SK-N-SH treated with all-trans-retinoic acid at 6 μM for 48 hours (cell line): Measurements from ENCODE around the gene RYK.

Experiments used
- CSDC2 ChIP-seq: fragments of 250-450 bp; sonication (Bioruptor Pico); IDR thresholded peaks from 2 replicates; pipeline ENCODE4 v1.5.0; 2020; ENCODE audit warnings: mild to moderate bottlenecking, moderate library complexity
- GLIS3 ChIP-seq: fragments of 250-450 bp; sonication (Bioruptor Pico); IDR thresholded peaks from 2 replicates; pipeline ENCODE4 v1.5.0; 2020; ENCODE audit warnings: mild to moderate bottlenecking, moderate library complexity
- OSR1 ChIP-seq: fragments of 250-450 bp; sonication (Bioruptor Pico); IDR thresholded peaks from 2 replicates; pipeline ENCODE4 v1.8.0; 2022; ENCODE audit warnings: moderate library complexity, mild to moderate bottlenecking, inconsistent platforms
- PATZ1 ChIP-seq: fragments of 250-450 bp; sonication (Bioruptor Pico); IDR thresholded peaks from 2 replicates; pipeline ENCODE4 v1.8.0; 2020; ENCODE audit warnings: mild to moderate bottlenecking, moderate library complexity, borderline replicate concordance
- PPARA ChIP-seq: fragments of 250-450 bp; sonication (Bioruptor Pico); IDR thresholded peaks from 2 replicates; pipeline ENCODE4 v1.5.0; 2020; ENCODE audit warnings: mild to moderate bottlenecking, borderline replicate concordance
- RARB ChIP-seq: fragments of 250-450 bp; sonication (Bioruptor Pico); IDR thresholded peaks from 2 replicates; pipeline ENCODE4 v1.8.0; 2021; ENCODE audit warnings: mild to moderate bottlenecking, moderate library complexity
- TOX ChIP-seq: fragments of 250-450 bp; sonication (Bioruptor Pico); IDR thresholded peaks from 2 replicates; pipeline ENCODE4 v1.8.0; 2021; ENCODE audit warnings: mild to moderate bottlenecking, moderate library complexity, borderline replicate concordance
- ZFP3 ChIP-seq: fragments of 250-450 bp; sonication (Bioruptor Pico); IDR thresholded peaks from 2 replicates; pipeline ENCODE4 v1.5.0; 2020; ENCODE audit warnings: mild to moderate bottlenecking, moderate library complexity
- ZFP30 ChIP-seq: fragments of 450-650 bp; formaldehyde crosslinking; IDR thresholded peaks from 2 replicates; pipeline ENCODE4 v1.5.0; 2022; ENCODE audit warnings: mild to moderate bottlenecking, moderate library complexity
- ZNF70 ChIP-seq: fragments of 450-650 bp; formaldehyde crosslinking; IDR thresholded peaks from 2 replicates; pipeline ENCODE4 v1.5.0; 2020; ENCODE audit warnings: mild to moderate bottlenecking, moderate library complexity
- TF ChIP-seq, protein P1 (sequence below): fragments of 250-450 bp; sonication (Bioruptor Pico); IDR thresholded peaks from 2 replicates; pipeline ENCODE4 v1.5.1; 2021; ENCODE audit warnings: mild to moderate bottlenecking, moderate library complexity
- TF ChIP-seq, protein P2 (sequence below): fragments of 250-450 bp; sonication (Bioruptor Pico); IDR thresholded peaks from 2 replicates; pipeline ENCODE4 v1.5.1; 2020; ENCODE audit warnings: low read depth, mild to moderate bottlenecking, moderate library complexity

DNA sequence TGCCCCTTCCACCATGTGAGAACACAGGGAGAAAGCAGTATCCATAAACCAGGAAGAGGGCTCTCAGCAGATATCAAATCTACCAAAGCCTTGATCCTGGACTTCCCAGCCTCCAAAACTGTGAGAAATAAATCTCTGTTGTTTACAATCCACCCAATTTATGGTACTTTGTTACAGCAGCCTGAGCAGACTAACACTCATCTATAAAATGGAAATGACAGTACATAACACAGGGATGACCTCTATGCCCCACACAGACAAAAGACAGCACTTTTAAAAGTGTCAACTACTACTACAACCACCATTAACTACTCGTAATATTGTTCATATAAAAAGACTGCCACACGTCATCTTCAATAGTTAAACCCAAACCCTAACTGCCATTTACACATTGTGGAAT is 5.7 kb downstream of the RYK start:
- no peak for TF ChIP-seq PPARA (CRISPR knock-in tag)
- TF ChIP-seq ZFP3 (CRISPR knock-in tag), result no peak
- no peak for TF ChIP-seq ZNF70
- no peak for TF ChIP-seq RARB (CRISPR knock-in tag)
- TF ChIP-seq OSR1 (CRISPR knock-in tag), result no peak
- no peak for TF ChIP-seq PATZ1 (CRISPR knock-in tag)
- TF ChIP-seq GLIS3 (CRISPR knock-in tag), result no peak
- TF ChIP-seq, protein P1, sequence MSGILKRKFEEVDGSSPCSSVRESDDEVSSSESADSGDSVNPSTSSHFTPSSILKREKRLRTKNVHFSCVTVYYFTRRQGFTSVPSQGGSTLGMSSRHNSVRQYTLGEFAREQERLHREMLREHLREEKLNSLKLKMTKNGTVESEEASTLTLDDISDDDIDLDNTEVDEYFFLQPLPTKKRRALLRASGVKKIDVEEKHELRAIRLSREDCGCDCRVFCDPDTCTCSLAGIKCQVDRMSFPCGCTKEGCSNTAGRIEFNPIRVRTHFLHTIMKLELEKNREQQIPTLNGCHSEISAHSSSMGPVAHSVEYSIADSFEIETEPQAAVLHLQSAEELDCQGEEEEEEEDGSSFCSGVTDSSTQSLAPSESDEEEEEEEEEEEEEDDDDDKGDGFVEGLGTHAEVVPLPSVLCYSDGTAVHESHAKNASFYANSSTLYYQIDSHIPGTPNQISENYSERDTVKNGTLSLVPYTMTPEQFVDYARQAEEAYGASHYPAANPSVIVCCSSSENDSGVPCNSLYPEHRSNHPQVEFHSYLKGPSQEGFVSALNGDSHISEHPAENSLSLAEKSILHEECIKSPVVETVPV (CRISPR knock-in tag), result no peak
- TF ChIP-seq, protein P2, sequence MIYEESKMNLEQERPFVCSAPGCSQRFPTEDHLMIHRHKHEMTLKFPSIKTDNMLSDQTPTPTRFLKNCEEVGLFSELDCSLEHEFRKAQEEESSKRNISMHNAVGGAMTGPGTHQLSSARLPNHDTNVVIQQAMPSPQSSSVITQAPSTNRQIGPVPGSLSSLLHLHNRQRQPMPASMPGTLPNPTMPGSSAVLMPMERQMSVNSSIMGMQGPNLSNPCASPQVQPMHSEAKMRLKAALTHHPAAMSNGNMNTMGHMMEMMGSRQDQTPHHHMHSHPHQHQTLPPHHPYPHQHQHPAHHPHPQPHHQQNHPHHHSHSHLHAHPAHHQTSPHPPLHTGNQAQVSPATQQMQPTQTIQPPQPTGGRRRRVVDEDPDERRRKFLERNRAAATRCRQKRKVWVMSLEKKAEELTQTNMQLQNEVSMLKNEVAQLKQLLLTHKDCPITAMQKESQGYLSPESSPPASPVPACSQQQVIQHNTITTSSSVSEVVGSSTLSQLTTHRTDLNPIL, result no peak
- TF ChIP-seq TOX (CRISPR knock-in tag), result no peak
- TF ChIP-seq CSDC2 (CRISPR knock-in tag), result no peak
- no peak for TF ChIP-seq ZFP30 (CRISPR knock-in tag)
